HG02759 (cell line): ENCODE data around the gene SERHL2.
"Not testable (repeated sequence)": the region's sequence is repeated elsewhere in the genome, so short reads cannot be mapped to it uniquely, and the experiment has no call there.

Experiments used
- ATAC-seq: cut with Tn5 transposase; IDR thresholded peaks from one replicate; pipeline ENCODE4 v1.9.1; 2021; ENCODE audit warnings: mild to moderate bottlenecking, moderate library complexity; ENCODE audit not compliant: unreplicated experiment

The SERHL2 gene

GRCh38 chr22:42571068-42571467 is 17.3 kb downstream of the SERHL2 start:
- ATAC-seq: not testable (repeated sequence)

- ATAC-seq: not testable (repeated sequence)
These were observed 20.3 kb downstream of the SERHL2 start for GRCh38 chr22:42574046-42574445.

GRCh38 chr22:42574468-42574867 is 20.7 kb downstream of the SERHL2 start:
- not testable (repeated sequence) for ATAC-seq

GRCh38 chr22:42575996-42576574 is 22.3 kb downstream of the SERHL2 start:
- not testable (repeated sequence) for ATAC-seq

GRCh38 chr22:42577141-42577540 is 23.4 kb downstream of the SERHL2 start:
- ATAC-seq: not testable (repeated sequence)

- no peak for ATAC-seq
These were observed 24.0 kb downstream of the SERHL2 start for GRCh38 chr22:42577623-42578240.

- not testable (repeated sequence) for ATAC-seq
These were observed 26.3 kb downstream of the SERHL2 start for GRCh38 chr22:42580040-42580439.

- peak; percentile 13 for ATAC-seq
These were observed 27.5 kb downstream of the SERHL2 start for GRCh38 chr22:42581194-42581761.

DNA sequence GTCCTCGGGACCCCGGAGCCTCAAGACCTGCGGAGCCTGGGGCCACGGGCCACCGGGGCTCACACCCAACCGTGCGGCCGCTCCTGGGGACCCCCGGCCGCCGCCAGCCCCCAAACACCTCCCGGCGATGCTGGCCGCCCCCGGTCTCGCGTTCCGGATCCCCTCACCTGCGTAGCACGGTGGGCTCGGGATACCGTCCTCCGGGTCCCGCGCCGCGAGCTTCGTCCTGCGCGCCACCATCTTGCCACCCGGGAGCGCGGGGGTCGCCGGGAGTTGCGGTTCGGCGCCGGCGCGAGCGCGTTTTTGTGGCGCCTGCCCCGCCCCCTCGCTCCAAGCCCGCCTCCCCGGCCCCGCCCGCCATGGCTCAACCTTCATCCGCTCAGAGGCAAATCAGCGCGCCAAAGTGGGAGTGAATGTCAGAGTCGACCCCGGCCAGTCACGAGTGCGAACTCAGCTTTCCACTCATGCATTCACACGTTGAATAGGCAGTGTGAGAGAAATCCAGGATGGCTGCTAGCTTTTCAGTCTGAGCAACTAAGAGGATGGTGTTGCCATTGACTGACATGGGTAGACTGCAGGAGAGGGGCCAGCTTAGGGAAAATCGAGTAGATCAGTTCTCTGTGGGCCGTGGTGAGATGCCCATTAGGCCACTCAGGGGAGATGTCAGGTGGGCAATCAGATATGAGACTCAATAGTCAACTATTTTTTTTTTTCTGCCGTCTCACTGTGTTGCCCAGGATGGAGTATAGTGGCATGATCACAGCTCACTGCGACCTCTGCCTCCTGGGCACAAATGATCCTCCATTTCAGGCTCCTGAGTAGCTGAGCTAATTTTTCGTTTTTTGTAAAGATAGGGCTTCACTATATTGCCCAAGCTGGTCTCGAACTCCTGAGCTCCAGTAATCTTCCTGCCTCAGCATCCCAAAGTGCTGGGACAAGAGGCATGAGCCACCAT is 28.3 kb downstream of the SERHL2 start:
- ATAC-seq: peak; percentile 72

DNA sequence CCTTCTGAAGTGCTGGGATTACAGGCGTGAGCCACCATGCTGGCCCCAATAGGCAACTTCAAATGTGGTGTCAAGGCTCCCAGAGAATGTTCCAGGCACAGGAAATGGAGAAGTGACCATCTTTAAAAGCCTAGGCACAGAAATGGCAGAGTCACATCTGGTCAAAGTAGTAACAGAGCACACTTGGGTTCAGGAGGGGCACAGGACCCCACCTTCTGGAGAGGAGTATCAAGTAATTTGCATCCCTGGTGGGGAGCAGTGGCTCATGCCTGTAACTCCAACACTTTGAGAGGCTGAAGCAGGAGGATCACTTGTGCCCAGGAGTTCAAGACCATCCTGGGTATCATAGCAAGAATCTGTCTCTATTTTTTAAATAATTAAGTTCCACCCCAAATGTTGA is 29.2 kb downstream of the SERHL2 start:
- ATAC-seq: no peak

DNA sequence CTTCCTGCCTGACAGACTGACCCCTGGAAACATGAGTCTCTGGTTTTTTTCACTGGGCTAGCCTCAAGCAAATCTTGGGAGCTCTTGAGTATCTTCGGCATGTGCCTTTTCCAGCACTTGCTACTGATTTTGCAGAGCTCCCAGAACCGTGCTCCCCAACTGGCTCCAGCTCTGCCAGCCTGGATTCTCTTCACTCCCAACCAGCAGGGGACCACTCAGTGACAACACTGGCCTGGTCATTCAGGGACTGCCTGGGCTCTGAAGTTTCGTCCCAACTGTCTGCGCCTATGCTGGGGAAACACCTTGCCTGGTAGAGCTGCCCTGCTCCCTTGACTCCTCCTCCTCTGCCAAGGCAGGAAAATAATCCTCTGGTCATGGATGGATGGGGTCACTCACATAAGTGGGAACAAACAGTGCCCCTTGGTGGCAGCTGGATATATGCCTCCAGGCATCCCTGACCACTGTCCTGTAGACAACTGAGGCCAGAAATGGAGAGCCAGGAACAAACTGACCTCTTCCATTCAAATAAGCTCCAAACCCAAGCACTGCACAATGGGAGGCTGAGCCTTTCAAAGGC is 30.7 kb downstream of the SERHL2 start:
- ATAC-seq: no peak

- no peak for ATAC-seq
These were observed 31.3 kb downstream of the SERHL2 start for GRCh38 chr22:42585096-42585495.

- ATAC-seq: no peak
These were observed 32.6 kb downstream of the SERHL2 start for GRCh38 chr22:42586381-42586780.

- no peak for ATAC-seq
These were observed 33.9 kb downstream of the SERHL2 start for GRCh38 chr22:42587588-42588175.

GRCh38 chr22:42591987-42592386 is 38.2 kb downstream of the SERHL2 start:
- no peak for ATAC-seq

DNA sequence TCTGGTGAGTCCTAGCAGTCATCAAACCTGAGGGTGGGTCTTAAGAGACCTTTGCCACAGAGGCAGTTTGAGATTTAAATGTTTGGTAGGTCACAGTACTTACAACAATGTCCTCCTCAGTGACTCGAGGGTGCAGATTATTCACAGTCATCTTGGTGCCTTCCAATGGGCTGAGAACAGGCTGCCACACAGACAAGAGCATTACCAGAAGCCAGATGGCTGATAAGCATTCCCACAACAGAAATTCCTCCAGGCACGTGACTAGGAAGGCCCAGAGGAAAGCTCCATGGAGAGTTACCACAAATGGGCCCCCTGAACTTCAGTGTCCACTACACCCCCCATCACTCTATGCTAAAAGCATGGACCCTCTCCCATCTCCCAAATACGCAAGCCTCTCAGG is 41.7 kb downstream of the SERHL2 start:
- ATAC-seq: no peak

- no peak for ATAC-seq
These were observed 42.6 kb downstream of the SERHL2 start for GRCh38 chr22:42596336-42596735.

DNA sequence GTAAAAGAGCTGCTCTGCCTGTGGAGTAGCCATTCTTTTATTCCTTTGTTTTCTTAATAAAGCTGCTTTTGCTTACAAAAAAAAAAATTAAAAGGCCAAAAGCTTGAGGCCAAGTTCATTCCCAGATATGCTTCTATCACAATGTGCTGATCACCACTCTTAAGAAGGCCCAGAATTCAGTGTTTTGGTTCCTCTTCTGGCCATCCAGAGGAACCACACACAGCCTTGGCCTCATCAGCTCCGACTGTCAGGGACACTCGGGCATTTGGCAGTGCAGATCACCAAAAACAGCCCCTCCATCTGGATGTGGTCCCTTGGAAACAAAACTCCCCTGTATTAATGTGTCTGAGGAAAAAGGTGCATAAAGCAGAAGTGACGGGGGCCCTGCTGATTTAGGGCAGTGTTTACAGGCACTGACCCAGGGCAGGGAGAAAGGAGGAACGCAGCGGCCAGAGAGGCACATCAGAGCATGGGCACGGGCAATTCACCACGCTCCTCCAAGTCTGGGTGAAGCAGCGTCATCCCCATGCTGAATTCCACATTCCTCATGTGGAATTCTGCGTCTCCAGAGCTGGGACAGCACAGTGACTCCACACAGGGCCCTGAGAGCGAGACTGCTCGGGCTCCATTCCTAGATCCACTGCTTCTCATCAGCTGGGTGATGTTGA is 43.2 kb downstream of the SERHL2 start:
- ATAC-seq: no peak

DNA sequence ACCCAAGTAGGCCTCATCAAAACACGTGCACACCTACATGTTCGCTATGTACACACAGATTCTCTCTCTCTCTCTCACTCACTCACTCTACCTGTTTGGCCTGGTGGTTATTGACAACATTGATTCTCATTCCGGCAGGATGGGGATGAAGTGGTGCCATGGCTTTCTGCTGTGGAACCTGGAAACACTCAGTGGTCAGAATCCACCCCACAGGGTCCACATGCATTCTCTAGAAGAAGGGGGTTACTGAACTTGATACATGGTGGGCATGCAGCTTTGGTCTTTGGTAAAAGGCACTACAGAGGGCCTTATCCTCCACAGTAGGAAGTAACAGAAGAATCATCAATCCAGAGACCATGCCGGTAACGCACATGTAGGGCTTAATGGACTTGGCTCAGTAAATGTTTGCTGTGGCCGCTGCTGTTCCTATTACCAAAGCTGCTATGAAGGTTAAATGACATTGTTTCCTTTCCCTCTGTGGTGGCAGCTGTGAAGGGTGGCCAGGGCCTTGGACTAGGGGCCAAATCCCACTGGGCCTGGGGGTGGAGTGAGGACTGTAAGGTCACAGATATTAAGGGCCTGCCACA is 48.2 kb downstream of the SERHL2 start:
- no peak for ATAC-seq

DNA sequence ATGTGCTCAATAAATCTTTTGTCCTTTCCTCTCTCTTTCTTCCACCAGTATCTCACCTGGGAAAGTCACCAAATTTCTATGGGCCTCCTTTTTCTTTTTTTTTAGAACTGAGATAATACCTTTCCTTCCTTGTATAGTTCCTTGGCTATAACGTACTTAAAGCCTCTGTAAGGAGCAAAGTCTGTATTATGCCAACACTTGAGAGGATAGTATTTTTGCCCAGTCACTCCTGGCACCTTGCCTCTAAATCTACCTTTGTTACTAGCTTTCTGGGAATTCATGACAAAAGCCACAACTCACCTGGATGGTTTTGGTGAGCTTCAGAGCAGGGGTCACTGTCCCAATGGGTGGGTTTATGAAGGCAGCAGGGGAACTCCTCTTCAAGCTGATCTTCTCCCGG is 48.7 kb downstream of the SERHL2 start:
- ATAC-seq: no peak
